OCI-LY1 (cell line): ENCODE results near the gene MAMDC2.

ENCODE experiments used
- H2AFZ ChIP-seq: fragments of 200-600 bp; sonication (generic), shearing (Covaris generic); 2 replicates; pipeline ENCODE4 v1.6.0; 2014; ENCODE audit warnings: antibody characterized with exemption, mild to moderate bottlenecking, low read length
- H3F3A ChIP-seq: fragments of 200-600 bp; sonication (generic), shearing (Covaris generic); 2 replicates; pipeline ENCODE4 v1.6.0; 2014; ENCODE audit warnings: mild to moderate bottlenecking, antibody characterized with exemption, low read length, moderate library complexity; ENCODE audit not compliant: insufficient read depth
- H3K27ac ChIP-seq: fragments of 200-600 bp; sonication (generic); 2 replicates; pipeline ENCODE4 v1.5.1; 2014; ENCODE audit warnings: low read length, mixed run types, mild to moderate bottlenecking, low read depth; ENCODE audit not compliant: poor library complexity, severe bottlenecking
- H3K27me3 ChIP-seq: fragments of 200-600 bp; sonication (generic); 2 replicates; pipeline ENCODE4 v1.6.0; 2014; ENCODE audit warnings: antibody characterized with exemption, mild to moderate bottlenecking, low read length, moderate library complexity; ENCODE audit not compliant: insufficient read depth
- H3K36me3 ChIP-seq: fragments of 200-600 bp; sonication (generic); 2 replicates; pipeline ENCODE4 v1.6.1; 2014; ENCODE audit warnings: mild to moderate bottlenecking, antibody characterized with exemption, low read length, moderate library complexity, mixed read lengths; ENCODE audit not compliant: insufficient read depth
- H3K4me1 ChIP-seq: fragments of 200-600 bp; sonication (generic); 2 replicates; pipeline ENCODE4 v1.5.1; 2014; ENCODE audit warnings: mild to moderate bottlenecking, low read length, moderate library complexity; ENCODE audit not compliant: insufficient read depth, severe bottlenecking
- H3K4me2 ChIP-seq: fragments of 200-600 bp; sonication (generic), shearing (Covaris generic); 2 replicates; pipeline ENCODE4 v1.6.1; 2014; ENCODE audit warnings: low read length
- H3K4me3 ChIP-seq: fragments of 200-600 bp; sonication (generic); 2 replicates; pipeline ENCODE4 v1.5.1; 2014; ENCODE audit warnings: low read length, low read depth, mild to moderate bottlenecking, mixed read lengths; ENCODE audit not compliant: poor library complexity, severe bottlenecking
- H3K79me2 ChIP-seq: fragments of 200-600 bp; shearing (Covaris generic); 2 replicates; pipeline ENCODE4 v1.6.1; 2016; ENCODE audit warnings: mixed run types, low read length, mixed read lengths; ENCODE audit not compliant: insufficient read depth
- H3K9ac ChIP-seq: fragments of 200-600 bp; sonication (generic), shearing (Covaris generic); 2 replicates; pipeline ENCODE4 v1.6.1; 2014; ENCODE audit warnings: mild to moderate bottlenecking, low read length, mixed read lengths
- H3K9me2 ChIP-seq: fragments of 200-600 bp; sonication (generic), shearing (Covaris generic); 2 replicates; pipeline ENCODE4 v1.6.1; 2014; ENCODE audit warnings: low read depth, mild to moderate bottlenecking, low read length, mixed read lengths
- H3K9me3 ChIP-seq: fragments of 200-600 bp; shearing (Covaris generic); 2 replicates; pipeline ENCODE4 v1.6.1; 2014; ENCODE audit warnings: low read length, mixed read lengths
- H4K20me1 ChIP-seq: fragments of 200-600 bp; sonication (generic), shearing (Covaris generic); 2 replicates; pipeline ENCODE4 v1.6.0; 2016; ENCODE audit warnings: mild to moderate bottlenecking, low read length; ENCODE audit not compliant: insufficient read depth
- EZH2 ChIP-seq: fragments of 200-600 bp; sonication (generic), shearing (Covaris generic); IDR thresholded peaks from 2 replicates; pipeline ENCODE4 v1.8.0; 2017; ENCODE audit warnings: borderline replicate concordance, mixed run types, mild to moderate bottlenecking, antibody characterized with exemption, low read length, moderate library complexity, mixed read lengths
- TF ChIP-seq, protein P1 (sequence below): fragments of 200-600 bp; sonication (generic), shearing (Covaris generic); IDR thresholded peaks from 2 replicates; pipeline ENCODE4 v1.5.1; 2017; ENCODE audit warnings: mild to moderate bottlenecking, antibody characterized with exemption, low read length, moderate library complexity, mixed read lengths

Gene MAMDC2

GRCh38 chr9:70134360-70134759 is 90.7 kb downstream of the MAMDC2 start:
- no peaks in the 10 kb centered on the region for H3K27me3 ChIP-seq
- no peak overlapping the region for H3K4me3 ChIP-seq
- H4K20me1 ChIP-seq = no peaks in the 10 kb centered on the region
- H3K9ac ChIP-seq = no peak overlapping the region
- no peak overlapping the region for H3K4me2 ChIP-seq
- no peaks in the 10 kb centered on the region for H3K4me1 ChIP-seq
- TF ChIP-seq, protein P1, sequence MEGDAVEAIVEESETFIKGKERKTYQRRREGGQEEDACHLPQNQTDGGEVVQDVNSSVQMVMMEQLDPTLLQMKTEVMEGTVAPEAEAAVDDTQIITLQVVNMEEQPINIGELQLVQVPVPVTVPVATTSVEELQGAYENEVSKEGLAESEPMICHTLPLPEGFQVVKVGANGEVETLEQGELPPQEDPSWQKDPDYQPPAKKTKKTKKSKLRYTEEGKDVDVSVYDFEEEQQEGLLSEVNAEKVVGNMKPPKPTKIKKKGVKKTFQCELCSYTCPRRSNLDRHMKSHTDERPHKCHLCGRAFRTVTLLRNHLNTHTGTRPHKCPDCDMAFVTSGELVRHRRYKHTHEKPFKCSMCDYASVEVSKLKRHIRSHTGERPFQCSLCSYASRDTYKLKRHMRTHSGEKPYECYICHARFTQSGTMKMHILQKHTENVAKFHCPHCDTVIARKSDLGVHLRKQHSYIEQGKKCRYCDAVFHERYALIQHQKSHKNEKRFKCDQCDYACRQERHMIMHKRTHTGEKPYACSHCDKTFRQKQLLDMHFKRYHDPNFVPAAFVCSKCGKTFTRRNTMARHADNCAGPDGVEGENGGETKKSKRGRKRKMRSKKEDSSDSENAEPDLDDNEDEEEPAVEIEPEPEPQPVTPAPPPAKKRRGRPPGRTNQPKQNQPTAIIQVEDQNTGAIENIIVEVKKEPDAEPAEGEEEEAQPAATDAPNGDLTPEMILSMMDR = no peak
- no peak for TF ChIP-seq EZH2
- no peak overlapping the region for H3K27ac ChIP-seq
- no peaks in the 10 kb centered on the region for H3K36me3 ChIP-seq
- H3K9me2 ChIP-seq = no peaks in the 10 kb centered on the region
- H3K9me3 ChIP-seq = no peaks in the 10 kb centered on the region
- no peak overlapping the region for H2AFZ ChIP-seq
- H3K79me2 ChIP-seq = no peaks in the 10 kb centered on the region
- H3F3A ChIP-seq = no peaks in the 10 kb centered on the region

GRCh38 chr9:70135176-70135575 is 91.5 kb downstream of the MAMDC2 start:
- Histone ChIP-seq H2AFZ (no peak overlapping the region), H3F3A (no peaks in the 10 kb centered on the region), H3K27ac (no peak overlapping the region), H3K79me2 (no peaks in the 10 kb centered on the region), H3K9me3 (no peaks in the 10 kb centered on the region), H3K27me3 (no peaks in the 10 kb centered on the region), H4K20me1 (no peaks in the 10 kb centered on the region), H3K36me3 (no peaks in the 10 kb centered on the region), H3K4me2 (no peak overlapping the region), H3K4me3 (no peak overlapping the region), H3K4me1 (no peaks in the 10 kb centered on the region), H3K9ac (no peak overlapping the region), H3K9me2 (no peaks in the 10 kb centered on the region)
- no peak for TF ChIP-seq EZH2
- TF ChIP-seq, protein P1 = no peak

- Histone ChIP-seq H2AFZ (no peak overlapping the region), H3K9ac (no peak overlapping the region)
These were observed 93.0 kb downstream of the MAMDC2 start for GRCh38 chr9:70136632-70137031.

More at GRCh38 chr9:70136632-70137031, 93.0 kb downstream of the MAMDC2 start:
- TF ChIP-seq EZH2 = no peak
- TF ChIP-seq, protein P1 = no peak
- no peak overlapping the region for H3K27ac ChIP-seq
- H3K9me2 ChIP-seq = no peaks in the 10 kb centered on the region
- no peaks in the 10 kb centered on the region for H3K9me3 ChIP-seq
- no peaks in the 10 kb centered on the region for H3K36me3 ChIP-seq
- no peaks in the 10 kb centered on the region for H3F3A ChIP-seq
- no peaks in the 10 kb centered on the region for H3K27me3 ChIP-seq
- no peaks in the 10 kb centered on the region for H3K4me1 ChIP-seq
- no peaks in the 10 kb centered on the region for H4K20me1 ChIP-seq
- no peaks in the 10 kb centered on the region for H3K79me2 ChIP-seq
- H3K4me3 ChIP-seq = no peak overlapping the region
- H3K4me2 ChIP-seq = no peak overlapping the region
